HepG2 (cell line): ENCODE results near the gene KAT14. TPM values are rescaled to one million over a fixed set of nuclear protein-coding genes. Genes with fewer than 3 reads are reported as not detected.

Source experiments
- ESRRA ChIP-seq: sonication (generic); formaldehyde crosslinking; IDR thresholded peaks from 2 replicates; pipeline ENCODE4 v1.5.1; 2020; ENCODE audit warnings: mild to moderate bottlenecking, low read depth, missing genetic modification reagents
- FOSL2 ChIP-seq: sonication (generic); formaldehyde crosslinking; IDR thresholded peaks from 2 replicates; pipeline ENCODE4 v1.4.0; 2020; ENCODE audit warnings: missing genetic modification reagents
- HIVEP1 ChIP-seq: sonication (generic); formaldehyde crosslinking; IDR thresholded peaks from 2 replicates; pipeline ENCODE4 v1.4.0; 2020; ENCODE audit warnings: mild to moderate bottlenecking, missing genetic modification reagents
- MAFK ChIP-seq, 2 experiments: IDR thresholded peaks in 1 of 2; conservative IDR thresholded peaks in 1 of 2; 2 replicates each; pipeline ENCODE4 v1.6.1; 2011; ENCODE audit warnings: improper control_type of control experiment in 2 of 2, low read length in 2 of 2
- MLLT10 ChIP-seq: sonication (generic); formaldehyde crosslinking; IDR thresholded peaks from 2 replicates; pipeline ENCODE4 v1.4.0; 2020; ENCODE audit warnings: missing genetic modification reagents
- NR0B2 ChIP-seq: sonication (generic); formaldehyde crosslinking; IDR thresholded peaks from 2 replicates; pipeline ENCODE4 v1.4.0; 2020; ENCODE audit warnings: mild to moderate bottlenecking, missing genetic modification reagents
- RARG ChIP-seq: sonication (generic); formaldehyde crosslinking; IDR thresholded peaks from 2 replicates; pipeline ENCODE4 v1.4.0; 2020; ENCODE audit warnings: low read depth, mild to moderate bottlenecking, missing genetic modification reagents
- RBAK ChIP-seq: sonication (generic); formaldehyde crosslinking; IDR thresholded peaks from 2 replicates; pipeline ENCODE4 v1.5.1; 2020; ENCODE audit warnings: mild to moderate bottlenecking, missing genetic modification reagents
- ZBTB7A ChIP-seq: sonication (generic); formaldehyde crosslinking; IDR thresholded peaks from 2 replicates; pipeline ENCODE4 v1.8.0; 2022; ENCODE audit warnings: mild to moderate bottlenecking, missing genetic modification reagents
- ZC3H13 ChIP-seq: sonication (generic); formaldehyde crosslinking; IDR thresholded peaks from 2 replicates; pipeline ENCODE4 v1.8.1; 2023; ENCODE audit warnings: mild to moderate bottlenecking, missing genetic modification reagents, moderate library complexity
- ZNF329 ChIP-seq: sonication (generic); formaldehyde crosslinking; IDR thresholded peaks from 2 replicates; pipeline ENCODE4 v1.9.0; 2021; ENCODE audit warnings: low read depth, mild to moderate bottlenecking, missing genetic modification reagents
- ZNF407 ChIP-seq: sonication (generic); formaldehyde crosslinking; IDR thresholded peaks from one replicate; pipeline ENCODE4 v1.5.1; 2020; ENCODE audit warnings: mild to moderate bottlenecking, missing genetic modification reagents; ENCODE audit errors: not compliant biosample characterization
- ZNF431 ChIP-seq: sonication (generic); formaldehyde crosslinking; IDR thresholded peaks from 2 replicates; pipeline ENCODE4 v1.9.0; 2022; ENCODE audit warnings: missing genetic modification reagents, low read depth, mild to moderate bottlenecking, borderline replicate concordance
- ZNF580 ChIP-seq: IDR thresholded peaks from 2 replicates; pipeline ENCODE4 v1.6.1; 2016; ENCODE audit warnings: low read depth, borderline replicate concordance
- ZNF816 ChIP-seq: sonication (generic); formaldehyde crosslinking; IDR thresholded peaks from 2 replicates; pipeline ENCODE4 v1.8.0; 2022; ENCODE audit warnings: missing genetic modification reagents, mild to moderate bottlenecking, borderline replicate concordance
- polyA plus RNA-seq, 8 experiments: library from polyadenylated mRNA; depleted of rRNA in 3 of 8; stranded (reverse) in 7 of 8; unstranded in 1 of 8; fragments of >200 nt; fragmentation: Illumina TruSeq in 4 of 8; extraction: Trizol in 4 of 8; gene quantifications; 2 replicates each; pipeline versions ENCODE4 v1.2.1 to v1.2.3, GENCODE V29; 2011 to 2016; ENCODE audit warnings: low read depth in 4 of 8, missing spikeins in 1 of 8, mixed read lengths in 1 of 8; ENCODE audit not compliant: insufficient read depth in 1 of 8
- total RNA-seq, 5 experiments: library from RNA; depleted of rRNA; stranded (reverse); fragments of >200 nt; fragmentation: Illumina TruSeq; extraction: Trizol; gene quantifications; 2 replicates each; pipeline ENCODE4 v1.2.3, GENCODE V29; 2016; ENCODE audit warnings: low read depth in 1 of 5
- TF ChIP-seq, protein P1 (sequence below): sonication (generic); formaldehyde crosslinking; IDR thresholded peaks from 2 replicates; pipeline ENCODE4 v1.4.0; 2020; ENCODE audit warnings: missing genetic modification reagents

The KAT14 gene
- total and polyA plus RNA-seq, 2 of the 13 experiments (the other 11 are each of a cell fraction or from before 2014, with no cell fraction given), result 5.1 to 15.1 TPM

- TF ChIP-seq ZNF407 (CRISPR knock-in tag) (no peak), HIVEP1 (CRISPR knock-in tag) (no peak), MLLT10 (no peak), FOSL2 (CRISPR knock-in tag) (peak; percentile 88), ESRRA (0 out of 2 replicates have a peak, but pooled peaks have one; percentile 32), ZNF431 (CRISPR knock-in tag) (no peak), ZNF580 (CRISPR knock-in tag) (peak; percentile 75; the same call in 1 of the 2 replicates), ZC3H13 (CRISPR knock-in tag) (peak; percentile 49; the same call in 1 of the 2 replicates), ZNF329 (no peak), RBAK (CRISPR knock-in tag) (no peak), ZNF816 (no peak), RARG (CRISPR knock-in tag) (no peak), MAFK (conservative IDR thresholded peaks at IDR 0.05 in 1 of 2, IDR thresholded peaks at IDR 0.05 in 1 of 2; ENCODE audit: low read length in 2 of 2) (no peak), NR0B2 (no peak), ZBTB7A (CRISPR knock-in tag) (no peak)
- TF ChIP-seq, protein P1, sequence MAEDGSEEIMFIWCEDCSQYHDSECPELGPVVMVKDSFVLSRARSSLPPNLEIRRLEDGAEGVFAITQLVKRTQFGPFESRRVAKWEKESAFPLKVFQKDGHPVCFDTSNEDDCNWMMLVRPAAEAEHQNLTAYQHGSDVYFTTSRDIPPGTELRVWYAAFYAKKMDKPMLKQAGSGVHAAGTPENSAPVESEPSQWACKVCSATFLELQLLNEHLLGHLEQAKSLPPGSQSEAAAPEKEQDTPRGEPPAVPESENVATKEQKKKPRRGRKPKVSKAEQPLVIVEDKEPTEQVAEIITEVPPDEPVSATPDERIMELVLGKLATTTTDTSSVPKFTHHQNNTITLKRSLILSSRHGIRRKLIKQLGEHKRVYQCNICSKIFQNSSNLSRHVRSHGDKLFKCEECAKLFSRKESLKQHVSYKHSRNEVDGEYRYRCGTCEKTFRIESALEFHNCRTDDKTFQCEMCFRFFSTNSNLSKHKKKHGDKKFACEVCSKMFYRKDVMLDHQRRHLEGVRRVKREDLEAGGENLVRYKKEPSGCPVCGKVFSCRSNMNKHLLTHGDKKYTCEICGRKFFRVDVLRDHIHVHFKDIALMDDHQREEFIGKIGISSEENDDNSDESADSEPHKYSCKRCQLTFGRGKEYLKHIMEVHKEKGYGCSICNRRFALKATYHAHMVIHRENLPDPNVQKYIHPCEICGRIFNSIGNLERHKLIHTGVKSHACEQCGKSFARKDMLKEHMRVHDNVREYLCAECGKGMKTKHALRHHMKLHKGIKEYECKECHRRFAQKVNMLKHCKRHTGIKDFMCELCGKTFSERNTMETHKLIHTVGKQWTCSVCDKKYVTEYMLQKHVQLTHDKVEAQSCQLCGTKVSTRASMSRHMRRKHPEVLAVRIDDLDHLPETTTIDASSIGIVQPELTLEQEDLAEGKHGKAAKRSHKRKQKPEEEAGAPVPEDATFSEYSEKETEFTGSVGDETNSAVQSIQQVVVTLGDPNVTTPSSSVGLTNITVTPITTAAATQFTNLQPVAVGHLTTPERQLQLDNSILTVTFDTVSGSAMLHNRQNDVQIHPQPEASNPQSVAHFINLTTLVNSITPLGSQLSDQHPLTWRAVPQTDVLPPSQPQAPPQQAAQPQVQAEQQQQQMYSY (CRISPR knock-in tag), result no peak
Measured at GRCh38 chr20:18144541-18145099, 7.0 kb downstream of the KAT14 start (continued).
